ENCODE measurements around the gene MSI2. TPM values are rescaled to one million over a fixed set of nuclear protein-coding genes. Genes with fewer than 3 reads are reported as not detected.

MSI2 gene
- total RNA-seq, 3 donors from 2014 or later, result 13.4 to 89.1 (median 71.1) TPM

DNA sequence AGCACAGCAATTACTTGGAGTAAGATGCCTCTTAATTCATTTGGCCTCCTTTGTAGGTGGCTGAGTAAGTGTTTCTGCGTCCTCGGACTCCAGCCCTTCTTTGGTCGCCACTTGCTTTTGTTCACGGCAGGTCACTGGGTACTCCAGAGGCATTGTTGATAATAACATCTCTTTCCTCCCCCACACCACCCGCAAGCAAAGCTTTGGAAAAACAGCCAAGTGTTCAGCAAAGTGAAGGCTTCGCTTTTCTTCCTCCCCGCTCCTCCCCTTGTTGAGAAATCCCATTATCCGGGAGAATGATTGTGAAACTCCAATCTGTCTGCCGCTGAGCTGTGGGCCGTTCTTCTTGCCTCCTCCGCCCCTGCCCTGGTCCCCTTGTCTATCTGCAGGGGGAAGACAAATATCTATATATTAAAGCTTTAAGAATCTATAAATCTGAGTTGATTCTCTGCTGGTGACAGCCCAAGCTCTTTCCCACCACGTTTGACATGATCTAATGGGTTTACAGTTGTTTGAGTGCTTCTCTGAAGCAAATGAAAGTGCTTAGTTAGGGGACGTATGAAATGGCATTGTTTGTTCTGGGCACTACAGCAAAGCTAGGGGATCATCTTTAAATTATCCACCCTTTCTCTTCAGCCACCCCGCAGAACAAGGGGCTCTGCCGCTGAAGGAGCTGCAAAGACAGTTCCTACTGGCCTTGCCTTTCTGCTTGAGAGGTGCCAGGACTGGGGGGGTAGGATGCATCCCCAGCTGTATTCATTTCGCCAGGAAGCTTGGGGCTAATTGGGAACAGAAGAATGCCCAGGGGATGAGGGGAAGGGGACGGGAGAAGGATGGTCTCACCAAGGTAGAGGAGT is 321.7 kb downstream of the MSI2 start:
- Histone ChIP-seq H3K27me3 (no peaks in the 10 kb centered on the region), H3K36me3 (no peaks in the 10 kb centered on the region), H3K9me3 (no peaks in the 10 kb centered on the region), H3K4me3 (peak overlapping the region; percentile 20 to 58 (median 37)), H3K27ac (peak overlapping the region; percentile 62 to 65), H3K4me1 (peaks cover 0 to 12% of the 10 kb centered on the region in 2 donors)
- no peak for TF ChIP-seq CTCF (IDR thresholded peaks at IDR 0.05)
- TF ChIP-seq POLR2AphosphoS5 (IDR thresholded peaks at IDR 0.05), result peak in 2 of 3 donors; percentile 8 to 11
- no peak for TF ChIP-seq POLR2A (IDR thresholded peaks at IDR 0.05)
- DNase-seq (ENCODE audit: low spot score in 2 of 2), result no peak
- intact Hi-C loops (cut with DNase I; ENCODE audit: low total_unique reads), result no loop called here

- TF ChIP-seq POLR2A (IDR thresholded peaks at IDR 0.05), result no peak
- no peak for TF ChIP-seq CTCF (IDR thresholded peaks at IDR 0.05)
- no peak for TF ChIP-seq POLR2AphosphoS5 (IDR thresholded peaks at IDR 0.05)
- DNase-seq (ENCODE audit: low spot score in 2 of 2), result no peak
- Histone ChIP-seq H3K27ac (peak overlapping the region; percentile 62 to 65), H3K9me3 (no peaks in the 10 kb centered on the region), H3K27me3 (no peaks in the 10 kb centered on the region), H3K36me3 (no peaks in the 10 kb centered on the region), H3K4me3 (peak overlapping the region in 2 of 3 donors; percentile 37 to 58), H3K4me1 (peaks cover 0 to 12% of the 10 kb centered on the region in 2 donors)
- intact Hi-C loops (cut with DNase I; ENCODE audit: low total_unique reads), result no loop called here
These were observed 322.4 kb downstream of the MSI2 start for GRCh38 chr17:57578608-57579225.

GRCh38 chr17:57579245-57579644 is 322.9 kb downstream of the MSI2 start:
- Histone ChIP-seq H3K9me3 (no peaks in the 10 kb centered on the region), H3K27me3 (no peaks in the 10 kb centered on the region), H3K4me3 (no peak overlapping the region), H3K4me1 (peaks cover 0 to 12% of the 10 kb centered on the region in 2 donors), H3K36me3 (no peaks in the 10 kb centered on the region), H3K27ac (no peak overlapping the region)
- TF ChIP-seq POLR2A (IDR thresholded peaks at IDR 0.05) (no peak), POLR2AphosphoS5 (IDR thresholded peaks at IDR 0.05) (no peak), CTCF (IDR thresholded peaks at IDR 0.05) (no peak)
- intact Hi-C loops (cut with DNase I; ENCODE audit: low total_unique reads), result no loop called here
- DNase-seq (ENCODE audit: low spot score in 2 of 2), result no peak

DNA sequence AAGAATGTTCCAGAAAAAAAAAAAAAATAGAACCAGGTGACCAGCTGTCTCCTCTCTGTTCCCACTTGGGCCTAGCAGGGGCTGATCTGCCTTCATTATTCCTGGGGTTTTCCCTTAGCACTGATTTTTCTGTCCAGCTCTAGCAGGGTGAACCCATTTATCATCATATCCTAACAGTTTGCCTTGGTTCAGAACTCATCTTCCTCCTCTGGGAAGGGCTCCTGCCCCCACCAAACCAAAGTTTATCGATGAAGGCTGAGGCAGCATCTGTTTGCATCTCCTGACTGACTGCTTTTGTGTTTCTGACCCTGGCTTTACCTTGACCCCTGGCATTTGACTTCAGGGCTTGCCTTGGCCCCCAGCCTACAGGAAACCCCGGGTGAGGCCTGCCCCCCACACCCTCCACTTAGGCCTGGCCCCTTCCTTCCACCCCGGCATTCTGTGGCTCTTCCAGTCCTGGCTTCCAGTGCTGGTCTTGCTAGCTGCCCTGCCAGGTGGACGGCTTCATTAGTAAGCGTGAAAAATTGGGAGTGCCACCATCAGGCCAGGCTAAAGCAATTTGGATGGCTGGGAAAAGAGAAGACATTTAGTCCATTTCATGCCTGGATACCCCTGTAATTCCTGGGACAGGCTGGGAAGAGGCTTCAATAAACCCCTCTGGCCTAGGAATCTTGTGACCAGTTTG is 323.9 kb downstream of the MSI2 start:
- no peak overlapping the region for H3K4me3 ChIP-seq
- no peaks in the 10 kb centered on the region for H3K27me3 ChIP-seq
- H3K27ac ChIP-seq, result no peak overlapping the region
- H3K4me1 ChIP-seq, result peaks cover 0 to 12% of the 10 kb centered on the region in 2 donors
- TF ChIP-seq CTCF (IDR thresholded peaks at IDR 0.05) (no peak), POLR2A (IDR thresholded peaks at IDR 0.05) (no peak), POLR2AphosphoS5 (IDR thresholded peaks at IDR 0.05) (no peak)
- intact Hi-C loops (cut with DNase I; ENCODE audit: low total_unique reads), result no loop called here
- H3K9me3 ChIP-seq, result no peaks in the 10 kb centered on the region
- no peaks in the 10 kb centered on the region for H3K36me3 ChIP-seq
- no peak for DNase-seq (ENCODE audit: low spot score in 2 of 2)
